Measurements from ENCODE around the gene FAM171A1.

DNA sequence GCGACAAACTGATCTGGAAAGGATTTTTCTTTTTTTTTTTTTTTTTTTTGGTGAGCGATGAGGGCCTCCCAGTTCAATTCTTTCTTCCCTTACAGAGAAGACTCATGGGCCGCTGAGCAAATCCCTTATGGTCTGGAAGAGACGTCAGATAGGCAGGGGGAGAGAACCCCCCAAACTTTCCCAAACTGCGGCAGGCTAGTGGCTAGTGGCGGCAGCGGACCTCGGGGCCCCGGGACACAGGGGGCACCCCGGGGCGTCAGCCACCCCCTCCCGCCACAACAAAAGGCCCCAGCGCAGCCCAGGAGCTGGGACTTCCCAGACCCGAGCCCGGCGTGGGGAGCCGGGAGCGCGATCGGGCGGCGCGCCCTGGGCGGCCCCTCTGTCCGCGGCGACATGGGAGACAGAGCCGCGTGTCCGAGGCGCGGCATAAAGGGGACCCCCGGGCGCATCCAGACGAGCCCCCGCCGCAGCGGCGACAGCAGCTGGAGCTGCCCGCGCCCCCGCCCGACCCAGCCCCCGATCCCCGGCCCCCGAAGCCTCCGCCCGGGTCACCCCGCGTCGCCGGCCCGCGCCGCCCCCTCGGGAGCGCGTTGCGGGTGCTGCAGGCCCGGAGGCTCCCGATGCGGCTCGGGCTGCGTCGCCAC, 755 bp downstream of the FAM171A1 start:
- no peak for TF ChIP-seq POLR2AphosphoS5 (IDR thresholded peaks at IDR 0.05; ENCODE audit: borderline replicate concordance, low read depth, low read length)
- TF ChIP-seq EZH2 (IDR thresholded peaks at IDR 0.05), result no peak
- TF ChIP-seq FOXP2 (optimal IDR thresholded peaks at IDR 0.05; ENCODE audit: control extremely low read depth, extremely low read length, insufficient read depth), result no peak

Measured in SK-N-MC (cell line).